ENCODE results near the gene NFKBIE. TPM values are rescaled to one million over a fixed set of nuclear protein-coding genes. Genes with fewer than 3 reads are reported as not detected.

The NFKBIE gene
- total and polyA plus RNA-seq, 9 of the 15 experiments (the other 6 are each of a cell fraction or from before 2014, with no cell fraction given) = 2.1 to 16.4 (median 11.7) TPM

DNA sequence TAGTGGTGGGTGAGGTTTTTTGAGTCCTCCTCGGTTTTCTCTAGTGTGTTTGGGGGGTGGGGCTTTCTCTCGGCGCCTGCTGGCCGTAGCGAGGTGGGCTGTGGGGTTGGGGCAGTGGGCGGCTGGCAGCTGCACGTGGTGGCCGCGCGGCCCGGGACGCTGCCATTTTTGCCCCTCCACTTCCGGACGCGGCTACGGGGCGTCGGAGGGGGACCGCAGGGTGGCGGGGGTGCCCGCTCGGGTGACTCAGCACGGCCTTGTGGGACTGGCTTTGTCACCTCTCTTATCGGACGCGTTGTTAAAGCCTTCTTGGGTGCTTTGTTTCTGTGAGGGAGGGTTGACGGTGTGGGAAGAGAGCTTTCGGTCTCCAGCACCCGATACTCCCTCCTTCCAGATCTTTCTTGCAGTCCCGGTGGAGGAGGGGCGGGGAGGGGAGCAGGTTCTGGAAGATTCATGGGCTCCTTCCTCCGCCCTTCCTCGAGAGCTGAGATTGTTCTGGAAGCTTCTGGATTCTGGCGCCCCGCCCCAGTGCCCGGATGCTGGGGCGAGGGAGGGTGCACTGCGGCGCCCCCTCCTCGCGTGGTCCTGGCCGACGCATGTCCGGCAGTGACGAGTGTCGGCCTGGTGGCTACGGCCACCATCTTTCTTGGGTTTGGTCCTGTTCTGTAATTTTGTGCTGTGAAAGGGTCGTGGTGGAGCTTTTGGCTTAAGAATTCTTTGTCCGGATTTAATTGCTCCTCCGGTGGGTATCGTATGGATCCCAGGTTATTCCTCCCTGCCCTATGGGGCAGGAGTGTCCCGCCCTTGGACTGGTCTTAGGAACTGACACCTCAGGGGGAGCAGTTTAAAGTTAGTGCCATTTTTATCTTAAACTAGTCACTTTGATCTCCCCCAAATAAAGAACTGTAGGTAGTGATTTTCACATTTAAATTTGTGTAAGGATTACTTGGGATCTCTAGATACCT, 17.7 kb downstream of the NFKBIE start (continued):
- TF ChIP-seq, protein P1, sequence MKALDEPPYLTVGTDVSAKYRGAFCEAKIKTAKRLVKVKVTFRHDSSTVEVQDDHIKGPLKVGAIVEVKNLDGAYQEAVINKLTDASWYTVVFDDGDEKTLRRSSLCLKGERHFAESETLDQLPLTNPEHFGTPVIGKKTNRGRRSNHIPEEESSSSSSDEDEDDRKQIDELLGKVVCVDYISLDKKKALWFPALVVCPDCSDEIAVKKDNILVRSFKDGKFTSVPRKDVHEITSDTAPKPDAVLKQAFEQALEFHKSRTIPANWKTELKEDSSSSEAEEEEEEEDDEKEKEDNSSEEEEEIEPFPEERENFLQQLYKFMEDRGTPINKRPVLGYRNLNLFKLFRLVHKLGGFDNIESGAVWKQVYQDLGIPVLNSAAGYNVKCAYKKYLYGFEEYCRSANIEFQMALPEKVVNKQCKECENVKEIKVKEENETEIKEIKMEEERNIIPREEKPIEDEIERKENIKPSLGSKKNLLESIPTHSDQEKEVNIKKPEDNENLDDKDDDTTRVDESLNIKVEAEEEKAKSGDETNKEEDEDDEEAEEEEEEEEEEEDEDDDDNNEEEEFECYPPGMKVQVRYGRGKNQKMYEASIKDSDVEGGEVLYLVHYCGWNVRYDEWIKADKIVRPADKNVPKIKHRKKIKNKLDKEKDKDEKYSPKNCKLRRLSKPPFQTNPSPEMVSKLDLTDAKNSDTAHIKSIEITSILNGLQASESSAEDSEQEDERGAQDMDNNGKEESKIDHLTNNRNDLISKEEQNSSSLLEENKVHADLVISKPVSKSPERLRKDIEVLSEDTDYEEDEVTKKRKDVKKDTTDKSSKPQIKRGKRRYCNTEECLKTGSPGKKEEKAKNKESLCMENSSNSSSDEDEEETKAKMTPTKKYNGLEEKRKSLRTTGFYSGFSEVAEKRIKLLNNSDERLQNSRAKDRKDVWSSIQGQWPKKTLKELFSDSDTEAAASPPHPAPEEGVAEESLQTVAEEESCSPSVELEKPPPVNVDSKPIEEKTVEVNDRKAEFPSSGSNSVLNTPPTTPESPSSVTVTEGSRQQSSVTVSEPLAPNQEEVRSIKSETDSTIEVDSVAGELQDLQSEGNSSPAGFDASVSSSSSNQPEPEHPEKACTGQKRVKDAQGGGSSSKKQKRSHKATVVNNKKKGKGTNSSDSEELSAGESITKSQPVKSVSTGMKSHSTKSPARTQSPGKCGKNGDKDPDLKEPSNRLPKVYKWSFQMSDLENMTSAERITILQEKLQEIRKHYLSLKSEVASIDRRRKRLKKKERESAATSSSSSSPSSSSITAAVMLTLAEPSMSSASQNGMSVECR (CRISPR knock-in tag; IDR thresholded peaks at IDR 0.05) = peak; percentile 96
- TF ChIP-seq ZNF717 (CRISPR knock-in tag; IDR thresholded peaks at IDR 0.05) (no peak), RNF2 (IDR thresholded peaks at IDR 0.05) (no peak; the same call in 1 of the 2 replicates), HNRNPH1 (optimal IDR thresholded peaks at IDR 0.05; ENCODE audit: low read depth, low read length) (peak; percentile 91), SIN3A (IDR thresholded peaks at IDR 0.05; ENCODE audit: borderline replicate concordance in 2 of 2, control insufficient read depth in 1 of 2, low read depth in 2 of 2, low read length in 2 of 2) (peak; percentile 62 to 98), HDAC8 (tag; IDR thresholded peaks at IDR 0.05) (0 out of 2 replicates have a peak, but pooled peaks have one; percentile 24), TCF3 (CRISPR knock-in tag; IDR thresholded peaks at IDR 0.05) (no peak; the same call in 1 of the 2 replicates), BMI1 (IDR thresholded peaks at IDR 0.05; ENCODE audit: low read length) (0 out of 2 replicates have a peak, but pooled peaks have one; percentile 0), ZNF311 (CRISPR knock-in tag; IDR thresholded peaks at IDR 0.05) (no peak), ETV1 (tag; conservative IDR thresholded peaks at IDR 0.05; ENCODE audit: low read depth) (peak; percentile 88), LEF1 (IDR thresholded peaks at IDR 0.05) (peak; percentile 12), BRF1 (IDR thresholded peaks at IDR 0.05; ENCODE audit: borderline replicate concordance, extremely low read depth, insufficient read length) (no peak)
- TF ChIP-seq, protein P2, sequence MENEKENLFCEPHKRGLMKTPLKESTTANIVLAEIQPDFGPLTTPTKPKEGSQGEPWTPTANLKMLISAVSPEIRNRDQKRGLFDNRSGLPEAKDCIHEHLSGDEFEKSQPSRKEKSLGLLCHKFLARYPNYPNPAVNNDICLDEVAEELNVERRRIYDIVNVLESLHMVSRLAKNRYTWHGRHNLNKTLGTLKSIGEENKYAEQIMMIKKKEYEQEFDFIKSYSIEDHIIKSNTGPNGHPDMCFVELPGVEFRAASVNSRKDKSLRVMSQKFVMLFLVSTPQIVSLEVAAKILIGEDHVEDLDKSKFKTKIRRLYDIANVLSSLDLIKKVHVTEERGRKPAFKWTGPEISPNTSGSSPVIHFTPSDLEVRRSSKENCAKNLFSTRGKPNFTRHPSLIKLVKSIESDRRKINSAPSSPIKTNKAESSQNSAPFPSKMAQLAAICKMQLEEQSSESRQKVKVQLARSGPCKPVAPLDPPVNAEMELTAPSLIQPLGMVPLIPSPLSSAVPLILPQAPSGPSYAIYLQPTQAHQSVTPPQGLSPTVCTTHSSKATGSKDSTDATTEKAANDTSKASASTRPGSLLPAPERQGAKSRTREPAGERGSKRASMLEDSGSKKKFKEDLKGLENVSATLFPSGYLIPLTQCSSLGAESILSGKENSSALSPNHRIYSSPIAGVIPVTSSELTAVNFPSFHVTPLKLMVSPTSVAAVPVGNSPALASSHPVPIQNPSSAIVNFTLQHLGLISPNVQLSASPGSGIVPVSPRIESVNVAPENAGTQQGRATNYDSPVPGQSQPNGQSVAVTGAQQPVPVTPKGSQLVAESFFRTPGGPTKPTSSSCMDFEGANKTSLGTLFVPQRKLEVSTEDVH (IDR thresholded peaks at IDR 0.05; ENCODE audit: low read depth, partially characterized antibody) = peak; percentile 42
- TF ChIP-seq, protein P3, sequence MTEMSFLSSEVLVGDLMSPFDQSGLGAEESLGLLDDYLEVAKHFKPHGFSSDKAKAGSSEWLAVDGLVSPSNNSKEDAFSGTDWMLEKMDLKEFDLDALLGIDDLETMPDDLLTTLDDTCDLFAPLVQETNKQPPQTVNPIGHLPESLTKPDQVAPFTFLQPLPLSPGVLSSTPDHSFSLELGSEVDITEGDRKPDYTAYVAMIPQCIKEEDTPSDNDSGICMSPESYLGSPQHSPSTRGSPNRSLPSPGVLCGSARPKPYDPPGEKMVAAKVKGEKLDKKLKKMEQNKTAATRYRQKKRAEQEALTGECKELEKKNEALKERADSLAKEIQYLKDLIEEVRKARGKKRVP (CRISPR knock-in tag; IDR thresholded peaks at IDR 0.05) = peak; percentile 61; the same call in 1 of the 2 replicates
- TF ChIP-seq, protein P4, sequence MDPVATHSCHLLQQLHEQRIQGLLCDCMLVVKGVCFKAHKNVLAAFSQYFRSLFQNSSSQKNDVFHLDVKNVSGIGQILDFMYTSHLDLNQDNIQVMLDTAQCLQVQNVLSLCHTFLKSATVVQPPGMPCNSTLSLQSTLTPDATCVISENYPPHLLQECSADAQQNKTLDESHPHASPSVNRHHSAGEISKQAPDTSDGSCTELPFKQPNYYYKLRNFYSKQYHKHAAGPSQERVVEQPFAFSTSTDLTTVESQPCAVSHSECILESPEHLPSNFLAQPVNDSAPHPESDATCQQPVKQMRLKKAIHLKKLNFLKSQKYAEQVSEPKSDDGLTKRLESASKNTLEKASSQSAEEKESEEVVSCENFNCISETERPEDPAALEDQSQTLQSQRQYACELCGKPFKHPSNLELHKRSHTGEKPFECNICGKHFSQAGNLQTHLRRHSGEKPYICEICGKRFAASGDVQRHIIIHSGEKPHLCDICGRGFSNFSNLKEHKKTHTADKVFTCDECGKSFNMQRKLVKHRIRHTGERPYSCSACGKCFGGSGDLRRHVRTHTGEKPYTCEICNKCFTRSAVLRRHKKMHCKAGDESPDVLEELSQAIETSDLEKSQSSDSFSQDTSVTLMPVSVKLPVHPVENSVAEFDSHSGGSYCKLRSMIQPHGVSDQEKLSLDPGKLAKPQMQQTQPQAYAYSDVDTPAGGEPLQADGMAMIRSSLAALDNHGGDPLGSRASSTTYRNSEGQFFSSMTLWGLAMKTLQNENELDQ (CRISPR knock-in tag; IDR thresholded peaks at IDR 0.05; ENCODE audit: borderline replicate concordance) = peak; percentile 15; the same call in 1 of the 2 replicates
